H1 (cell line): ENCODE measurements around the gene BTRC. TPM values are rescaled to one million over a fixed set of nuclear protein-coding genes. Genes with fewer than 3 reads are reported as not detected.

Experiments used
- CTCF ChIA-PET: fragments of 300-600 bp; sonication (Branson Sonifier 250); formaldehyde crosslinking; loops from one replicate; lab custom pipeline; 2021; ENCODE audit not compliant: partially characterized antibody; lab: Charles Lee
- POLR2A ChIA-PET: fragments of 300-600 bp; sonication (Branson Sonifier 250); formaldehyde crosslinking; loops from one replicate; lab custom pipeline; 2021; ENCODE audit warnings: inconsistent platforms; ENCODE audit not compliant: partially characterized antibody; lab: Charles Lee
- DNase-seq, 2 experiments: peaks; one replicate each; pipeline versions ENCODE4 v3.0.0 to v3.0.0-alpha.2; 2010 to 2022; ENCODE audit warnings: low spot score in 2 of 2, low read depth in 1 of 2, mixed read lengths in 1 of 2
- FAIRE-seq: peaks from 2 replicates; lab custom pipeline; 2011; peaks lifted over from hg19 to GRCh38; lab: Jason Lieb, UNC
- H2AFZ ChIP-seq: 2 replicates; pipeline ENCODE4 v1.8.1; 2012; ENCODE audit warnings: low read length, inconsistent platforms
- H2AK5ac ChIP-seq: 2 replicates; pipeline ENCODE4 v1.6.1; 2013; ENCODE audit warnings: low read depth, low read length
- H2BK120ac ChIP-seq: replicated peaks from 2 replicates; pipeline ENCODE3; 2013; ENCODE audit warnings: low read depth, low read length, inconsistent platforms
- H2BK12ac ChIP-seq: 2 replicates; pipeline ENCODE4 v1.6.1; 2013; ENCODE audit warnings: low read depth, low read length
- H2BK15ac ChIP-seq: 2 replicates; pipeline ENCODE4 v1.6.1; 2013; ENCODE audit warnings: low read length
- H2BK20ac ChIP-seq: 2 replicates; pipeline ENCODE4 v1.6.1; 2013; ENCODE audit warnings: low read length
- H2BK5ac ChIP-seq: 2 replicates; pipeline ENCODE4 v1.6.1; 2013; ENCODE audit warnings: low read depth, low read length
- H3K14ac ChIP-seq: 2 replicates; pipeline ENCODE4 v1.6.1; 2013; ENCODE audit warnings: inconsistent platforms; ENCODE audit not compliant: insufficient read length
- H3K18ac ChIP-seq: 2 replicates; pipeline ENCODE4 v1.6.1; 2013; ENCODE audit warnings: low read length; ENCODE audit errors: extremely low read depth
- H3K23ac ChIP-seq: 2 replicates; pipeline ENCODE4 v1.6.1; 2013; ENCODE audit warnings: inconsistent platforms; ENCODE audit not compliant: insufficient read length
- H3K23me2 ChIP-seq: 2 replicates; pipeline ENCODE4 v1.6.1; 2013; ENCODE audit warnings: low read depth, low read length
- H3K27ac ChIP-seq: 2 replicates; pipeline ENCODE4 v1.6.1; 2011; ENCODE audit warnings: low read depth, low read length, inconsistent platforms
- H3K27me3 ChIP-seq, 4 experiments: replicated peaks in 1 of 4; 1 replicate in 1 of 4; 2 replicates in 3 of 4; pipeline versions ENCODE4 v1.6.1 to v1.8.1; 2011 to 2013; ENCODE audit warnings: low read length in 3 of 4, mild to moderate bottlenecking in 3 of 4, inconsistent platforms in 2 of 4, mixed read lengths in 2 of 4, moderate library complexity in 1 of 4; ENCODE audit not compliant: control insufficient read depth in 3 of 4, insufficient read depth in 3 of 4; ENCODE audit errors: extremely low read depth in 1 of 4
- H3K36me3 ChIP-seq, 4 experiments: 2 replicates each; pipeline versions ENCODE4 v1.6.1 to v1.8.1; 2011 to 2013; ENCODE audit warnings: mild to moderate bottlenecking in 4 of 4, low read length in 3 of 4, moderate library complexity in 2 of 4, control low read depth in 1 of 4, inconsistent platforms in 1 of 4; ENCODE audit not compliant: insufficient read depth in 4 of 4, control insufficient read depth in 2 of 4
- H3K4ac ChIP-seq: replicated peaks from 2 replicates; pipeline ENCODE3; 2013; ENCODE audit warnings: low read length, low read depth, mixed read lengths, inconsistent platforms; ENCODE audit not compliant: insufficient read length
- H3K4me1 ChIP-seq, 4 experiments: replicated peaks in 1 of 4; 1 replicate in 1 of 4; 2 replicates in 3 of 4; pipeline versions ENCODE4 v1.6.1 to v1.8.1; 2011 to 2013; ENCODE audit warnings: low read length in 3 of 4, inconsistent platforms in 2 of 4, mixed read lengths in 1 of 4; ENCODE audit not compliant: insufficient read depth in 4 of 4, control insufficient read depth in 3 of 4
- H3K4me2 ChIP-seq, 2 experiments: 2 replicates each; pipeline versions ENCODE4 v1.6.1 to v1.8.1; 2011 to 2013; ENCODE audit warnings: low read depth in 2 of 2, low read length in 2 of 2, control low read depth in 1 of 2, inconsistent platforms in 1 of 2, mild to moderate bottlenecking in 1 of 2; ENCODE audit not compliant: insufficient read depth in 1 of 2
- H3K4me3 ChIP-seq, 4 experiments: fragments of 200-600, 300-600 bp in 1 of 4; sonication (generic), shearing (Covaris generic), sonication (Bioruptor Twin) in 1 of 4; 2 replicates each; pipeline versions ENCODE4 v1.5.1 to v1.8.1; 2011 to 2016; ENCODE audit warnings: low read length in 4 of 4, low read depth in 3 of 4, control low read depth in 2 of 4, inconsistent platforms in 2 of 4, mild to moderate bottlenecking in 2 of 4, mixed read lengths in 1 of 4, moderate library complexity in 1 of 4; ENCODE audit not compliant: insufficient read depth in 2 of 4; ENCODE audit errors: extremely low read depth in 1 of 4
- H3K56ac ChIP-seq: replicated peaks from 2 replicates; pipeline ENCODE3; 2013; ENCODE audit warnings: low read depth, mild to moderate bottlenecking, mixed read lengths, low read length, inconsistent platforms; ENCODE audit not compliant: insufficient read length
- H3K79me1 ChIP-seq: 2 replicates; pipeline ENCODE4 v1.6.1; 2013; ENCODE audit warnings: low read depth, low read length, control low read depth
- H3K79me2 ChIP-seq, 2 experiments: 2 replicates each; pipeline versions ENCODE4 v1.6.1 to v1.8.1; 2012 to 2013; ENCODE audit warnings: low read length in 2 of 2, mild to moderate bottlenecking in 2 of 2, inconsistent platforms in 1 of 2; ENCODE audit not compliant: insufficient read depth in 2 of 2, control insufficient read depth in 1 of 2
- H3K9ac ChIP-seq, 4 experiments: replicated peaks in 1 of 4; 1 replicate in 1 of 4; 2 replicates in 3 of 4; pipeline versions ENCODE4 v1.6.1 to v1.8.1; 2011 to 2013; ENCODE audit warnings: low read depth in 3 of 4, low read length in 3 of 4, control low read depth in 2 of 4, mild to moderate bottlenecking in 2 of 4, moderate library complexity in 2 of 4, inconsistent platforms in 1 of 4; ENCODE audit errors: extremely low read depth in 1 of 4
- H3K9me3 ChIP-seq, 2 experiments: 2 replicates each; pipeline versions ENCODE4 v1.6.1 to v1.8.1; 2012 to 2013; ENCODE audit warnings: mild to moderate bottlenecking in 2 of 2, moderate library complexity in 2 of 2, control low read depth in 1 of 2, inconsistent platforms in 1 of 2, low read depth in 1 of 2, low read length in 1 of 2, mixed read lengths in 1 of 2; ENCODE audit not compliant: insufficient read depth in 2 of 2
- H4K20me1 ChIP-seq, 2 experiments: replicated peaks in 1 of 2; 2 replicates each; pipeline versions ENCODE3 to v1.8.1; 2011 to 2013; ENCODE audit warnings: inconsistent platforms in 2 of 2, low read length in 2 of 2, mild to moderate bottlenecking in 1 of 2; ENCODE audit not compliant: insufficient read depth in 2 of 2, control insufficient read depth in 1 of 2
- H4K5ac ChIP-seq: 2 replicates; pipeline ENCODE4 v1.6.1; 2013; ENCODE audit warnings: low read length, low read depth, mixed read lengths, inconsistent platforms; ENCODE audit not compliant: insufficient read length
- H4K8ac ChIP-seq: 2 replicates; pipeline ENCODE4 v1.8.0; 2013; ENCODE audit warnings: mild to moderate bottlenecking, moderate library complexity, low read length, inconsistent platforms; ENCODE audit not compliant: insufficient read depth; ENCODE audit errors: extremely low read depth
- H4K91ac ChIP-seq: replicated peaks from 2 replicates; pipeline ENCODE3; 2013; ENCODE audit warnings: low read length, mixed read lengths, inconsistent platforms; ENCODE audit not compliant: insufficient read length
- ASH2L ChIP-seq: fragments of 200-600, 300-600 bp; sonication (generic); IDR thresholded peaks from one replicate; pipeline ENCODE4 v1.7.1; 2017; ENCODE audit warnings: low read length
- ATF2 ChIP-seq: IDR thresholded peaks from 2 replicates; pipeline ENCODE4 v1.6.1; 2012; ENCODE audit warnings: low read length, inconsistent platforms
- CTBP2 ChIP-seq: IDR thresholded peaks from 2 replicates; pipeline ENCODE4 v1.7.0; 2011; ENCODE audit warnings: borderline replicate concordance, mild to moderate bottlenecking, moderate library complexity, mixed read lengths, low read length; ENCODE audit not compliant: insufficient read depth, insufficient read length
- EP300 ChIP-seq, 2 experiments: IDR thresholded peaks; 1 replicate in 1 of 2; 2 replicates in 1 of 2; pipeline ENCODE4 v1.6.1; 2011 to 2012; ENCODE audit warnings: low read depth in 2 of 2, low read length in 2 of 2, mild to moderate bottlenecking in 2 of 2, borderline replicate concordance in 1 of 2, inconsistent platforms in 1 of 2, moderate library complexity in 1 of 2
- GTF2F1 ChIP-seq: IDR thresholded peaks from 2 replicates; pipeline ENCODE4 v1.6.1; 2012; ENCODE audit warnings: low read depth, low read length, improper control_type of control experiment, borderline replicate concordance
- HDAC2 ChIP-seq, 2 experiments: fragments of 300-600 bp in 1 of 2; sonication (generic) in 1 of 2; IDR thresholded peaks; 2 replicates each; pipeline ENCODE4 v1.6.1; 2011 to 2012; ENCODE audit warnings: low read depth in 2 of 2, low read length in 2 of 2, mild to moderate bottlenecking in 2 of 2, moderate library complexity in 2 of 2, borderline replicate concordance in 1 of 2, inconsistent platforms in 1 of 2
- JUND ChIP-seq: IDR thresholded peaks from 2 replicates; pipeline ENCODE4 v1.6.1; 2011; ENCODE audit warnings: mild to moderate bottlenecking, improper control_type of control experiment, low read length
- KDM5A ChIP-seq: fragments of 200-600 bp; IDR thresholded peaks from 2 replicates; pipeline ENCODE4 v1.7.1; 2012; ENCODE audit warnings: mild to moderate bottlenecking, low read length, inconsistent platforms, mixed read lengths
- RNF2 ChIP-seq: fragments of 200-900, 300-1000 bp; sonication (generic); IDR thresholded peaks from 2 replicates; pipeline ENCODE4 v1.7.1; 2016; ENCODE audit warnings: borderline replicate concordance, low read depth, mild to moderate bottlenecking, antibody characterized with exemption, low read length; ENCODE audit not compliant: poor library complexity, severe bottlenecking; ENCODE audit errors: missing control alignments
- SIRT6 ChIP-seq: IDR thresholded peaks from one replicate; pipeline ENCODE4 v1.7.1; 2012; ENCODE audit warnings: low read length, inconsistent platforms
- SP2 ChIP-seq: IDR thresholded peaks from 2 replicates; pipeline ENCODE4 v1.6.1; 2012; ENCODE audit warnings: mild to moderate bottlenecking, low read length, inconsistent platforms
- TCF12 ChIP-seq: IDR thresholded peaks from 2 replicates; pipeline ENCODE4 v1.6.1; 2011; ENCODE audit warnings: low read depth, mild to moderate bottlenecking, low read length
- WGBS, 2 experiments: shearing (Covaris generic) in 1 of 2; methylation state at CpG; one replicate each; pipeline versions ENCODE4 v1.1.6 to v1.1.7; 2013 to 2015; ENCODE audit warnings: low lambda C conversion rate in 2 of 2, mixed read lengths in 2 of 2, inconsistent platforms in 1 of 2, low coverage in 1 of 2, missing lambda C conversion rate in 1 of 2; ENCODE audit not compliant: insufficient replicate concordance in 2 of 2, insufficient coverage in 1 of 2, insufficient read length in 1 of 2; ENCODE audit errors: extremely low coverage in 1 of 2, missing lambda C conversion rate in 1 of 2; 5-methylcytosine and 5-hydroxymethylcytosine counted together
- polyA plus RNA-seq, 7 experiments: library from polyadenylated mRNA; depleted of rRNA in 3 of 7; stranded (reverse) in 5 of 7; unstranded in 2 of 7; fragments of >200 nt in 5 of 7; fragments of 200-250 nt in 2 of 7; gene quantifications; 1 replicate in 5 of 7; 2 replicates in 1 of 7; 4 replicates in 1 of 7; pipeline versions ENCODE4 v1.2.1 to v1.2.3, GENCODE V29; 2011 to 2013; ENCODE audit warnings: missing spikeins in 2 of 7, mixed read lengths in 2 of 7
- total RNA-seq: library from RNA; stranded (reverse); fragmentation: NEBNext Ultra II Directional; extraction: Animal tissue kit (Norgen Biotek cat#: 25700); gene quantifications from 2 replicates; pipeline ENCODE4 v1.2.1, GENCODE V29; 2021

The BTRC gene
- total and polyA plus RNA-seq, 2 of the 8 experiments (the other 6 are each of a cell fraction or from before 2014, with no cell fraction given): 9.9 to 24.7 TPM

GRCh38 chr10:101464599-101464998 lies 110.6 kb downstream of the BTRC start:
- no peak overlapping the region for H4K5ac ChIP-seq
- H3K4me3 ChIP-seq: no peak overlapping the region
- H4K20me1 ChIP-seq: no peaks in the 10 kb centered on the region
- FAIRE-seq (no peak), DNase-seq (no peak)
- no peaks in the 10 kb centered on the region for H3K9me3 ChIP-seq
- 85% methylated on average over 2 of the region's 2 CpGs; no CpG with 5 or more reads in 1 of the 2 experiments for WGBS, 2 experiments
- H3K36me3 ChIP-seq: no peaks in the 10 kb centered on the region
- H3K56ac ChIP-seq: no peak overlapping the region
- H3K4me1 ChIP-seq: peaks cover 1 to 6% (median 4%) of the 10 kb centered on the region in 4 experiments; a peak in 5 of 7 replicates
- H3K4ac ChIP-seq: no peak overlapping the region
- H2BK120ac ChIP-seq: no peak overlapping the region
- no peak overlapping the region for H3K18ac ChIP-seq
- H3K27ac ChIP-seq: no peak overlapping the region
- no peak overlapping the region for H4K91ac ChIP-seq
- CTCF ChIA-PET: interaction anchor here (0.6 to 6.0 kb wide), 9 partner anchors 21 to 471 kb away, joined by 3 to 79 read pairs (median 5); no protein-coding TSS in a partner anchor
- POLR2A ChIA-PET: interaction anchor here (1.1 kb wide), 1 partner anchor 16 kb away, joined by 3 read pairs; no protein-coding TSS in a partner anchor
- H4K8ac ChIP-seq: no peak overlapping the region
- no peak overlapping the region for H2AK5ac ChIP-seq
- H3K4me2 ChIP-seq: no peak overlapping the region
- no peak overlapping the region for H2BK20ac ChIP-seq
- no peak overlapping the region for H3K9ac ChIP-seq
- H2AFZ ChIP-seq: no peak overlapping the region
- H3K23me2 ChIP-seq: no peaks in the 10 kb centered on the region
- H2BK12ac ChIP-seq: no peak overlapping the region
- H3K79me1 ChIP-seq: no peaks in the 10 kb centered on the region
- H2BK5ac ChIP-seq: no peak overlapping the region
- no peak overlapping the region for H3K14ac ChIP-seq
- no peaks in the 10 kb centered on the region for H3K79me2 ChIP-seq
- H3K27me3 ChIP-seq: no peaks in the 10 kb centered on the region
- no peak overlapping the region for H3K23ac ChIP-seq
- H2BK15ac ChIP-seq: no peak overlapping the region
- TF ChIP-seq TCF12: no peak
- TF ChIP-seq ATF2: no peak
- no peak for TF ChIP-seq RNF2
- no peak for TF ChIP-seq ASH2L
- no peak for TF ChIP-seq SP2
- TF ChIP-seq EP300 (IDR thresholded peaks at IDR 0.05; ENCODE audit: borderline replicate concordance in 1 of 2, low read depth in 2 of 2, low read length in 2 of 2): no peak
- no peak for TF ChIP-seq CTBP2
- TF ChIP-seq HDAC2 (IDR thresholded peaks at IDR 0.05; ENCODE audit: borderline replicate concordance in 1 of 2, low read depth in 2 of 2, low read length in 2 of 2): no peak
- no peak for TF ChIP-seq KDM5A
- no peak for TF ChIP-seq JUND
- TF ChIP-seq SIRT6: no peak
- no peak for TF ChIP-seq GTF2F1
